NCI-H2227 (cell line): ENCODE results near the gene DNMBP.
"Not testable (repeated sequence)": the region's sequence is repeated elsewhere in the genome, so short reads cannot be mapped to it uniquely, and the experiment has no call there.

ENCODE experiments used
- DNase-seq: peaks from one replicate; lab custom pipeline; 2025; ENCODE audit not compliant: unreplicated experiment; lab: John Stamatoyannopoulos, UW

DNMBP gene

GRCh38 chr10:99985637-99986036, 24.1 kb downstream of the DNMBP start:
- not testable (repeated sequence) for DNase-seq

- no peak for DNase-seq
These were observed 25.3 kb downstream of the DNMBP start for GRCh38 chr10:99984211-99985034.

GRCh38 chr10:99983280-99983988, 26.3 kb downstream of the DNMBP start:
- DNase-seq, result no peak

- DNase-seq, result no peak
These were observed 27.0 kb downstream of the DNMBP start for GRCh38 chr10:99982728-99983127.

GRCh38 chr10:99981581-99982199, 28.1 kb downstream of the DNMBP start:
- DNase-seq, result no peak

GRCh38 chr10:99979066-99979685, 30.6 kb downstream of the DNMBP start:
- no peak for DNase-seq

- DNase-seq, result no peak
These were observed 31.8 kb downstream of the DNMBP start for GRCh38 chr10:99977916-99978315.

- no peak for DNase-seq
These were observed 32.7 kb downstream of the DNMBP start for GRCh38 chr10:99976886-99977665.

GRCh38 chr10:99975942-99976809, 33.6 kb downstream of the DNMBP start:
- no peak for DNase-seq

- no peak for DNase-seq
These were observed 34.5 kb downstream of the DNMBP start for GRCh38 chr10:99975106-99975829.

GRCh38 chr10:99973190-99973589, 36.6 kb downstream of the DNMBP start:
- no peak for DNase-seq

GRCh38 chr10:99967961-99968360, 41.8 kb downstream of the DNMBP start:
- no peak for DNase-seq

GRCh38 chr10:99966306-99966705, 43.4 kb downstream of the DNMBP start:
- DNase-seq, result no peak

GRCh38 chr10:99965700-99966099, 44.0 kb downstream of the DNMBP start:
- no peak for DNase-seq

- no peak for DNase-seq
These were observed 45.0 kb downstream of the DNMBP start for GRCh38 chr10:99964791-99965190.

- not testable (repeated sequence) for DNase-seq
These were observed 46.1 kb downstream of the DNMBP start for GRCh38 chr10:99963467-99964165.

- DNase-seq, result no peak
These were observed 50.9 kb downstream of the DNMBP start for GRCh38 chr10:99958806-99959205.

GRCh38 chr10:99958302-99958701, 51.4 kb downstream of the DNMBP start:
- no peak for DNase-seq
